Stimulated activated CD4-positive, alpha-beta T cell treated with anti-CD3 and anti-CD28 coated beads, Interleukin-2, amount 100 ng/mL, for 24 hours (primary cell): ENCODE measurements around the gene TENT5A.
"Not testable (repeated sequence)": the region's sequence is repeated elsewhere in the genome, so short reads cannot be mapped to it uniquely, and the experiment has no call there.

Source experiments
- DNase-seq, 2 donors: peaks; one replicate each; pipeline ENCODE4 v3.0.0-alpha.2; 2020

Gene TENT5A

GRCh38 chr6:81749707-81750106 is 2.8 kb downstream of the TENT5A start:
- no peak for DNase-seq

GRCh38 chr6:81748994-81749393 is 3.5 kb downstream of the TENT5A start:
- no peak for DNase-seq

GRCh38 chr6:81747327-81747726 is 5.2 kb downstream of the TENT5A start:
- DNase-seq = no peak

GRCh38 chr6:81744131-81744530 is 8.3 kb downstream of the TENT5A start:
- DNase-seq = no peak

GRCh38 chr6:81743649-81744048 is 8.8 kb downstream of the TENT5A start:
- no peak for DNase-seq

- no peak for DNase-seq
These were observed 10.8 kb downstream of the TENT5A start for GRCh38 chr6:81741689-81742088.

- not testable (repeated sequence) for DNase-seq
These were observed 11.9 kb downstream of the TENT5A start for GRCh38 chr6:81740591-81740990.

- DNase-seq = no peak
These were observed 13.0 kb downstream of the TENT5A start for GRCh38 chr6:81739230-81740195.

- DNase-seq = no peak
These were observed 16.1 kb downstream of the TENT5A start for GRCh38 chr6:81736428-81736827.

GRCh38 chr6:81735756-81736380 is 16.6 kb downstream of the TENT5A start:
- no peak for DNase-seq

GRCh38 chr6:81734500-81735150 is 17.9 kb downstream of the TENT5A start:
- no peak for DNase-seq

- no peak for DNase-seq
These were observed 18.4 kb downstream of the TENT5A start for GRCh38 chr6:81734081-81734480.

- DNase-seq = no peak
These were observed 20.7 kb downstream of the TENT5A start for GRCh38 chr6:81731814-81732213.

GRCh38 chr6:81727876-81728517 is 24.5 kb downstream of the TENT5A start:
- DNase-seq = no peak

GRCh38 chr6:81725127-81725526 is 27.4 kb downstream of the TENT5A start:
- no peak for DNase-seq

GRCh38 chr6:81722506-81723223 is 29.8 kb downstream of the TENT5A start:
- no peak for DNase-seq

GRCh38 chr6:81720427-81720826 is 32.1 kb downstream of the TENT5A start:
- no peak for DNase-seq

- DNase-seq = no peak
These were observed 34.4 kb downstream of the TENT5A start for GRCh38 chr6:81718126-81718525.

- DNase-seq = no peak
These were observed 37.8 kb downstream of the TENT5A start for GRCh38 chr6:81714684-81715083.

- DNase-seq = no peak
These were observed 39.3 kb downstream of the TENT5A start for GRCh38 chr6:81713205-81713604.

GRCh38 chr6:81708113-81708699 is 44.3 kb downstream of the TENT5A start:
- DNase-seq = no peak

- no peak for DNase-seq
These were observed 47.8 kb downstream of the TENT5A start for GRCh38 chr6:81704700-81705099.
